T-helper 1 cell treated with Interleukin-12 subunit alpha and Interleukin-12 subunit beta and Interleukin-4 antibody, amounts not matched to agents 30 μg/mL and 1 μg/mL, for 36 hours (primary cell): Measurements from ENCODE around the gene PARP12.

Experiments used
- H3K27ac Mint-ChIP-seq: one replicate; pipeline ENCODE4 v1.8.0; 2021; ENCODE audit warnings: mild to moderate bottlenecking, mixed read lengths
- H3K27me3 Mint-ChIP-seq: one replicate; pipeline ENCODE4 v1.8.0; 2021; ENCODE audit warnings: low read depth, mixed read lengths
- H3K36me3 Mint-ChIP-seq: one replicate; pipeline ENCODE4 v1.8.0; 2021; ENCODE audit warnings: low read depth, mixed read lengths
- H3K4me1 Mint-ChIP-seq: one replicate; pipeline ENCODE4 v1.8.0; 2021; ENCODE audit warnings: low read depth, mixed read lengths
- H3K4me3 Mint-ChIP-seq: one replicate; pipeline ENCODE4 v1.8.0; 2021; ENCODE audit warnings: mild to moderate bottlenecking, moderate library complexity, mixed read lengths
- H3K9me3 Mint-ChIP-seq: one replicate; pipeline ENCODE4 v1.8.0; 2021; ENCODE audit warnings: mixed read lengths

The PARP12 gene

DNA sequence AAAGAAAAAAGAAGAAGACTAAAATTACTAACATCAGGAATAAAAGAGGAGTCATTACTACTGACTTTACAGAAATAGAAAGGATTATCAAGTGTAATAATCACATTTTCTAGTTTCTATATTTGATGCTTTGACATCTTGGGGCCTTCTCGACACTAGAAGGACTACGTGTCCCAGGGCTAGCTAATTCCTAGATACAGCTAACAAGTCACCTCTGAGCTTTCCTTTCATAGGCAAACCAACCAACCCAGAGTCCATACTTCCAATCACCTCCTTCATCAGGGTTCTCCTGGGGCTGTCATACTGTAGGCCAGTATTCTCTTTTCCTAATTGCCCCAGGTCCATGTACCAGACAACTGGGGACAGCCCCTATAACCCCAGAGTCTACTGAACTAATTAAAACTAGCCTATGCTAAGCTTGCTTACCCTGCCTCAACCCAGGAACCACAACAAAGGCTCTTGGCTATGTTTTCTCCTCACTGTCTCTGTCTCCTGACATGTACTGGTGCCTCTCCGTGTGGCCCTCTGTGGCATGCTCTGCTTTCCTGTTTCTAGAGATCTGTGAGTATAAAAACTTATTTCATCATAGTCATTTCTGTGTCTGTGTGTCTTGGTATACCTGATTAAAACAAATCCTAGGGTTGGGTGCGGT is 6.7 kb upstream of the PARP12 start:
- H3K9me3 Mint-ChIP-seq, result peaks cover 31% of the 10 kb centered on the region
- H3K27ac Mint-ChIP-seq, result no peak overlapping the region
- H3K4me1 Mint-ChIP-seq, result peaks cover 5% of the 10 kb centered on the region
- peaks cover 12% of the 10 kb centered on the region for H3K27me3 Mint-ChIP-seq
- H3K36me3 Mint-ChIP-seq, result peaks cover 23% of the 10 kb centered on the region
- H3K4me3 Mint-ChIP-seq, result no peak overlapping the region

DNA sequence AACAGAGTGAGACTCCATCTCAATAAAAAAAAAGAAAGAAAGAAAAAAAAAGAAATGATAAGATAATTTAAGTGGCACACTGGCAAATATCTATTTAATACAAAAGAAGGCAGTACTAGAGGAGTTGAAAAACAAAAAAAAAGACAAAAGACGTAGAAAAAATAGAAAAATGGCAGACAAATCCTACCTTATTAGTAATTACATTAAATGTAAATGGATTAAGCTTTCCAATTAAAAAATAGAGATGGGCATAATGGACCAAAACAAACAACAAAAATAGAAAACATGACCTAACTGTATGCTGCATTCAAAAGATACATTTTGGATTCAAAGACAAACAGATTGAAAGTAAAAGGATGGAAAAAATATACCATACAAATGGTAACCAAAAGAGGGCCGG is 5.3 kb upstream of the PARP12 start:
- peaks cover 11% of the 10 kb centered on the region for H3K4me1 Mint-ChIP-seq
- peaks cover 23% of the 10 kb centered on the region for H3K36me3 Mint-ChIP-seq
- no peak overlapping the region for H3K27ac Mint-ChIP-seq
- H3K9me3 Mint-ChIP-seq, result peaks cover 31% of the 10 kb centered on the region
- no peak overlapping the region for H3K4me3 Mint-ChIP-seq
- peaks cover 8% of the 10 kb centered on the region for H3K27me3 Mint-ChIP-seq

DNA sequence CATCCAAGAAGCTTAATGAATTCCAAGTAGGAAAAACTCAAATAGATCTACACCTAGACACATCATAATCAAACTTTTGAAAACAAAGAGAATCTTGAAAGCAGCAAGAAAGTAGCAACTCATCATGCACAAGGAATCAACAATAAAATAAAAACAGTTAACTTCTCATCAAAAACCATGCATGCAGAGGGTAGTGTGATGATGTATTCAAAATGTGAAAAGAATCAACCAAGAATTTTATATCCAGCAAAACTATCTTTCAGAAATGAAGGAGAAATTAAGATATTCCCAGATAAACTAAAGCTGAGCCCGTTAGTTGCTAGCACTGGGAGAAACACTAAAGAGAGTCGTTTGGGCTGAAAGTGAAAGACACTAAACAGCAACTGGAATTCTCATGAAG is 4.3 kb upstream of the PARP12 start:
- Mint-ChIP-seq H3K9me3 (peaks cover 31% of the 10 kb centered on the region), H3K27me3 (peaks cover 8% of the 10 kb centered on the region), H3K4me3 (no peak overlapping the region)

DNA sequence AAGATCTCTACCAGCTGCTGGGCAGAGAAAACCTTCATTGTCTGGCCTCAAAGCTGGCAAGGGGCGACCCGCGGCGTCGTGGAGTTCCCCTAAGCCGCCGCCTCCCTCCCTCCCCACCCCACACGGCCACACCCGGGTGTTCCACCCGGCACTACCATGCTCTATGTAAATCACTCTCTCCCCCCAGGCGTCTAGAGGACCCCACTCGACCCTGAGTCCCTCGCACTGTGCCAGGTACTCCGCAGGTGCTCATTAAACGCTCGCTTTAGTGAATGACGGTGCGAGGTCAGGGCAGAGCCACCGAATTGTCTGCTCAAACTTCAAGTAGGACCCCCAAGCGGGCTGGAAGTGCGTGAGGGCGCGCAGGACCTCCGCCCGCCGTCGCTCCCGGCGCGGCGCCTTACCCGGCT is 628 bp downstream of the PARP12 start:
- Mint-ChIP-seq H3K4me1 (peaks cover 44% of the 10 kb centered on the region), H3K4me3 (peak overlapping the region; percentile 94), H3K36me3 (peaks cover 41% of the 10 kb centered on the region), H3K27ac (peak overlapping the region; percentile 95), H3K27me3 (peaks cover 8% of the 10 kb centered on the region), H3K9me3 (peaks cover 16% of the 10 kb centered on the region)

More for the DNA sequence above, 4.3 kb upstream of the PARP12 start:
- Mint-ChIP-seq H3K27ac (no peak overlapping the region), H3K36me3 (peaks cover 22% of the 10 kb centered on the region), H3K4me1 (peaks cover 11% of the 10 kb centered on the region)

DNA sequence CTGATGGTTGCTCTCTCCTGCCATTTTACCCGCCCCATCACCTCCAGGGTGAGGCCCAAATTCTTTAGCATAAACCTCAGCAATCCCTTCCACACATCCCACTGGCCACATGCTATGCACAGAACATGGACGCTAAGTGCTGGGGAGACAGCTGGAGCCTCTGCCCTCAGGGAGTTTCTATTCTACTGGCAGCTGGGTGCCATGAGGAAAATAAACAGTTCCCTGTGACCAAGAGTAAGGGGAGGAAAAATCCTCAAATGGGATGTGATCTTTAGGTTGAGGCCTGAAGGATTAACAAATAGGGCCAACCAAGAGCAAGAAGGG is 1.2 kb downstream of the PARP12 start:
- H3K4me3 Mint-ChIP-seq, result peak overlapping the region; percentile 94
- H3K27ac Mint-ChIP-seq, result peak overlapping the region; percentile 95

DNA sequence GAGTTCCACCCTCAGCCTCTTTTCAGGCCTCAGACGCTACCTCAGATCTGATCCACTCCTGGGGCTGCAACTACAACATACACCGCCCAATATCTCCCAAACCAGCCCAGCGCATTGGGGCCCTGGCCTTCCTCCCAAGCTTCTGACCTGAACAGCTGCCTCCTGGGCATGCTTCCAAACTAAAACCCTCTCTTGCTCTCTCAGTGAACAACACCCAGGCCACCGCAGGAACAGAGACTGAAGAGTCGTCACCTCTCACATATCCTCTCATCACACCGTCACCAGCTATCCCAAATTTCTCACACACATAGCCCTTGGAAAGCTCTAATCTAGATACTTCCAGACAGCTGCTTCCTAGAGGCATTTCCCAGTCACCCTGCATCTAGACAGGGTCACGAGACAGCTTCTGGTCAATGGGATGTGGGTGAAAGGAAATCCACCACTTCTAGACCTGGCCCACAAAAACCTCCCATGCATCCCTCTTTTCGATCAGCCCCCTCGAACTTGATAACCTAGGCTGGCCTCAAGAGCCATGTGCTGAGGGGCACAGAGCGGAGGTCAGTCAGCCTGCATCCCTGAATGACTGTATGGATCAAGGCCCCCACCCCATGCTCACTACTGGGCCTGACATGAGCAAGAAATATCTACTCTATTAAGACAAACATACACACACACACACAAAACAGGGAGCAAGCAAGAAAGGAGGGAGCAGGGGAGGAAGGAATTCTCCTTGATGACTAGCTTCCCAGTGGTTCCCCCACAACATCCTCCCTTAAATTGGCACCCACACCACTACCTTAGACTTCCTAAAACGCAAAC is 1.8 kb downstream of the PARP12 start:
- Mint-ChIP-seq H3K4me3 (peak overlapping the region; percentile 94), H3K9me3 (peaks cover 5% of the 10 kb centered on the region), H3K27me3 (peaks cover 5% of the 10 kb centered on the region), H3K36me3 (peaks cover 40% of the 10 kb centered on the region), H3K27ac (peak overlapping the region; percentile 95), H3K4me1 (peaks cover 52% of the 10 kb centered on the region)

More for the DNA sequence above, 1.2 kb downstream of the PARP12 start:
- H3K36me3 Mint-ChIP-seq, result peaks cover 41% of the 10 kb centered on the region
- H3K9me3 Mint-ChIP-seq, result peaks cover 11% of the 10 kb centered on the region
- peaks cover 48% of the 10 kb centered on the region for H3K4me1 Mint-ChIP-seq
- peaks cover 8% of the 10 kb centered on the region for H3K27me3 Mint-ChIP-seq

DNA sequence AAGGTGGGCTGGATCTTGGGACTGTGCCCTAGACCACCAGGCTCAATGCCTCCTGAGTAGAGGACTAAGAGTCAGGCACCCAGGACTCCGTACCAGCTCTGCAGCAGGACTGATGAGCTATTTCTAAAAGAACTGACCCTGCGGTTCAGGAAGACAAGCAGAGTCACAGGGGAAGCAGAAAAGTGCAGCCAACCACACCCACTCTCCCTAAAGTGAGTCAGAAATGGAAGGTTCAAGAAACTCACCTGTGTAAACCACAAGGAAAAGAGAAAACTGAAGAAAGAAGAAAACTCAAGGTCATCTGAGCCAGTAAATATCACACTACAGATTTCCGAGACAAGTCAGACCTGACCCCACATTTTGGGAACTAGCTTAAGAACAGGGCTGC is 2.5 kb downstream of the PARP12 start:
- Mint-ChIP-seq H3K4me3 (peak overlapping the region; percentile 94), H3K9me3 (no peaks in the 10 kb centered on the region), H3K27ac (peak overlapping the region; percentile 95), H3K4me1 (peaks cover 56% of the 10 kb centered on the region), H3K36me3 (peaks cover 41% of the 10 kb centered on the region), H3K27me3 (no peaks in the 10 kb centered on the region)

DNA sequence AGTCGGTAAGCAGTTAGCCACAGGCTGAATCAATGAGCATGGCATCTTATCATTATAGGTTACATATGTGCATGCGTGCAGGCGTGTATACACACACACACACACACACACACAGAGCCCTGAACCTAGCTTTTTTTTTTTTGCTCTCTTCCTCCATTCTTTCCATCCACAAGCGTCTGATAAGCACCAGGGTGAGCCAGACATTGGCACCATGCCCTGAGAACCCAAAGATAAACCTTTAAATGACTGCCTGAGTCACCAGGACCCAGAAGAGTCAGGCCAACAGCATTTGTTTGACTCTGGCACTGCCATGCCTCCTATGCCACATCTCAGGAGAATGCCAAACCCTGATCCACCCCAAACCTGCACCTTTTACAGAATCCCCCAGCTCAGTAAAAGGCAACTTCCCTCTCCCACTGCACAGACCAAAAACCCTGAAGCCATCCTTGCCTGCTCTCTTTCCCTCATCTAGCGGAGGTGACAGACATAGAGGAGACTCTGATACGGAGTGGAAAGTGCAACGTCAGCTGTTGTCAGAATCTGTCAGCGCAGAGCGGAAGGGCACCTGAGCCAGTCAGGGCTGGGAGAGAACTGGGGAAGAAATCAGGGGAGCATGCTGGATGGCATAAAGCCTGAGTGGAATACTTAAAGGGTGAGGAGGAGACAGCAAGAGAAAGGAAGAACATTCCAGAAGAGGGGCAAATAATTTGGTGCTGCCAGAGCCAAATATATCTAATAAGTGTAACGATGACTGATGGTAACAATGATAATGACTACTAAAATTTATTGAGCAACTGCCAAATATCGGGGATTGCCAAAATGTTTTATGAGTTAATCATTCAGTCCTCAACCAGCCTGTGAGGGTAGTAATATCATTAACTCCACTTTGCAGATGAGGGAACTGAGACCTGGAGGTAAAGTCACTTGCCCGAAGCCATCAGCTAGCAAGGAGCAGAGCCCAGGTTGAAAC is 3.2 kb downstream of the PARP12 start:
- Mint-ChIP-seq H3K9me3 (no peaks in the 10 kb centered on the region), H3K27me3 (no peaks in the 10 kb centered on the region), H3K4me3 (peak overlapping the region; percentile 94), H3K27ac (peak overlapping the region; percentile 58), H3K36me3 (peaks cover 43% of the 10 kb centered on the region), H3K4me1 (peaks cover 61% of the 10 kb centered on the region)

DNA sequence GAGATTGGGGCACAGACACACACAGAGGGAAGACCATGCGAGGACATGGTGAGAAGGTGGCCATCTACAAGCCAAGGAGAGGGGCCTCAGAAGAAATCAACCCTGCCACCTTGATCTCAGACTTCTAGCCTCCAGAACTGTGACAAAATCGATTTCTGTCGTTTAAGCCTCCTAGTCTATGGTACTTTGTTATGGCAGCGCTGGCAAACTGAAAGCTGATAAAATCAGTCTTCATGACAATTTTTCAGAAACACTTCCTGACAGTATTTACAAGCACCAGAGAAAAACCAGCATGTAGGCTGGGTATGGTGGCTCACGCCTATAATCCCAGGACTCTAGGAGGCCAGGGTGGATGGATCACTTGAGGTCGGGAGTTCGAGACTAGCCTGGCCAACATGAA is 4.2 kb downstream of the PARP12 start:
- Mint-ChIP-seq H3K4me1 (peaks cover 65% of the 10 kb centered on the region), H3K27me3 (no peaks in the 10 kb centered on the region), H3K36me3 (peaks cover 53% of the 10 kb centered on the region), H3K4me3 (peak overlapping the region; percentile 56), H3K27ac (peak overlapping the region; percentile 74), H3K9me3 (no peaks in the 10 kb centered on the region)

DNA sequence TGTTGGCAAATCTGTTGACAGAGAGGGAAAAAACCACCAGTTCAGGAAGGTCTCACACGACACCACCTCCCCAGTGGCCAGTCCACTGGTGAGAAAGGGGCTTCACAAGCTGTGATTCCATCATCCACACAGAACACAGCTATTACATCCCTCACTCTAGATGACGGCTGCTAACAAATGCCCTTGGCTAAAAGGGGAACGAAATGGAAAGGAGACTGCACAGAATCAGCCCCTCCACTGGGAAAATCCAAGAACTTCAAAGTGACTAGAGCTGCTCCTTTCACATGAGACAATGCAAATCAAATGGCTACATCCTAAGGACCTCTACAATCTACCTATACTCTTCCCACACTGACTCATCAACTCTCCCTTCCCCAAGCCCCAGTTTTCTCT is 5.6 kb downstream of the PARP12 start:
- Mint-ChIP-seq H3K9me3 (no peaks in the 10 kb centered on the region), H3K4me1 (peaks cover 67% of the 10 kb centered on the region), H3K36me3 (peaks cover 61% of the 10 kb centered on the region), H3K4me3 (no peak overlapping the region), H3K27me3 (no peaks in the 10 kb centered on the region), H3K27ac (no peak overlapping the region)

DNA sequence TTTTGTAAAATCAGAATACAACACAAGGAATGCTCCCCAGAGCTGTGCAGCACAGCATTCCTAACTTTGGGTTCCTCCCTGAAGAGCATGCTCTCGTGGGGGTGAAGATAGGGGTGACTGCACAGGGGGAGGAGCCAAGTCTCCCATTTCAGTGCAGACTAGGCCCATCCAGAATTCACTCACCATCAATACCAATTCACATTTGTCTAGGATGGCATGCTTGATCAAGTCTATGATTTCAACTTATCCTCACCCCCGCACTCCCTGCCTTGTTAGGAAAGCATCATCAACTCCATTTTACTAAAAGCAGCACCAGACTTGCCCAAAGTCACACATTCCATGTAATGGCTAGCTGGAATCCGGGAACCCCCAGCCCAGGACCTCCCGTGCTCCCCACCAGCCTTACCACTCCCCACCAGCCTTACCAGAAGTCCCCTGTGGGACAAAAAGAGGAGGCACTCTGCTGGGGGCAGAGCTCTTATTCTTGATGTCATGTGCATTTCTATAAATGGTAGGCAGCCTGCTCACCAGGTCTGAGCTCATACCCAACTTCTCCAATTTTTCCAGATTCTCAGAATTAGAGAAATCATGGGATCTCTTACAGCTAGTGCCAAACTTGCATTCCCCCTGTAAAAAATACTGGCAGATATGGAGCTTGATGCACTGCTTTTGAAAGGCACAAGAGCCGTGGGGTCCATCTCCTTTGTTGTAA is 6.2 kb downstream of the PARP12 start:
- H3K4me3 Mint-ChIP-seq, result no peak overlapping the region
- H3K36me3 Mint-ChIP-seq, result peaks cover 66% of the 10 kb centered on the region

DNA sequence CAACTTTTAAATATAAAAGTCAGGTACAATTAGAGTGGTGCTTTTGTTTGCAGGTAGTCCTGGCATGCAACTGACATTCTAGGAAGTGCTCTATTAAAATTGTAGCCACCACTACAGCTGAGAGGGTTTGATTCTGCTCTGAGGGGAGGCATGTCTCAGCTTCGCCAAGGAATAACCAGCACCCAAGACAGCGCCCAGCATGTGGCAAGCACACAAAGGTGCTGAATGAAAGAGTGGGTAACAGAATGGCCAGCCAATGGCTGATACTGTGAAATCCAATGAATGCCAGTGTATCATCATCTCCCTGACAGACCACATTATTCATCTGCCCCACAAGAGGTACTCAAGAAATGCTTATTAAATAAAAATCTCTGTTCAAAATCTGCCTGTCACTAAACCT is 6.9 kb downstream of the PARP12 start:
- Mint-ChIP-seq H3K9me3 (no peaks in the 10 kb centered on the region), H3K4me3 (no peak overlapping the region), H3K36me3 (peaks cover 61% of the 10 kb centered on the region), H3K4me1 (peaks cover 59% of the 10 kb centered on the region), H3K27ac (no peak overlapping the region), H3K27me3 (no peaks in the 10 kb centered on the region)

More for the DNA sequence above, 6.2 kb downstream of the PARP12 start:
- H3K27me3 Mint-ChIP-seq, result no peaks in the 10 kb centered on the region
- H3K4me1 Mint-ChIP-seq, result peaks cover 66% of the 10 kb centered on the region
- no peaks in the 10 kb centered on the region for H3K9me3 Mint-ChIP-seq
- no peak overlapping the region for H3K27ac Mint-ChIP-seq

DNA sequence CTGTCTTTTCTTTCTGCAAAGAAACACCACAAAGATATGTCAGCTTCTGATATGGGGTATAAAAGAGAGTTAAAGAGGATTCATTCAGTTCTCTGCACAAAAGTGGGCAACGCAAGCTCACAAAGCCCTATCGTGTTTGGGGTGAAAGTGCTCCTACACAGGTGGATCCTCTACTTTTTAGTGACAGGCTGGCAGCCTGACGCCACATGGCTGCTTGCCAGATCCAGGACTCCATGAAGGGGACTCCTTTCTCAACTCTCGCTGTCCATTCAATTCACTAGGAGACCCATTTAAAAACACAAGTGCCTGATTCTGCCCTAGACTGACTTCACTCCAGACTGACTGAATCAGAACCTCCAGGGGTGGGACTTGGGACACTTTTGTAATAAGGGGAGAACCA is 8.0 kb downstream of the PARP12 start:
- H3K9me3 Mint-ChIP-seq, result no peaks in the 10 kb centered on the region
- peaks cover 61% of the 10 kb centered on the region for H3K36me3 Mint-ChIP-seq
- no peak overlapping the region for H3K27ac Mint-ChIP-seq
- H3K4me3 Mint-ChIP-seq, result no peak overlapping the region
- H3K4me1 Mint-ChIP-seq, result peaks cover 55% of the 10 kb centered on the region
- no peaks in the 10 kb centered on the region for H3K27me3 Mint-ChIP-seq
